Activated T-helper 1 cell treated with Interleukin-2 at 50 U/mL for 16 hours (primary cell): ENCODE measurements around the gene NTNG1.

Experiments
- DNase-seq: peaks from one replicate; pipeline ENCODE4 v3.0.0-alpha.2; 2020; ENCODE audit warnings: low read depth

The NTNG1 gene

DNA sequence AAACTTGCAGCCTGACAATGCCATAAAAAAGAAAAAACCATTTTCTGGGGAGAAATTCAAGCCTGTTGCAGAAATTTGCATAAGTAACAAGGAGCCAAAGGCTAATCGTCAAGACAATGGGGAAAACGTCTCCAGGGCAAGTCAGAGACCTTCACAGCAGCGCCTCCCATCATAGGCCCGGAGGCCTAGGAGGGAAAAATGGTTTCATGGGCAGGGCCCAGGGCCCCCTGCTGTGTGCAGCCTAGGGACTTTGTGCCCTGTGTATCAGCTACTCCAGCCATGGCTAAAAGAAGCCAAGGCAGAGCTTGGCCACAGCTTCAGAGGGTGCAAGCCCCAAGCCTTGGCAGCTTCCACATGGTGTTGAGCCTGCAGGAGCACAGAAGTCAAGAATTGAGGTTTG lies 369.5 kb downstream of the NTNG1 start:
- no peak for DNase-seq

DNA sequence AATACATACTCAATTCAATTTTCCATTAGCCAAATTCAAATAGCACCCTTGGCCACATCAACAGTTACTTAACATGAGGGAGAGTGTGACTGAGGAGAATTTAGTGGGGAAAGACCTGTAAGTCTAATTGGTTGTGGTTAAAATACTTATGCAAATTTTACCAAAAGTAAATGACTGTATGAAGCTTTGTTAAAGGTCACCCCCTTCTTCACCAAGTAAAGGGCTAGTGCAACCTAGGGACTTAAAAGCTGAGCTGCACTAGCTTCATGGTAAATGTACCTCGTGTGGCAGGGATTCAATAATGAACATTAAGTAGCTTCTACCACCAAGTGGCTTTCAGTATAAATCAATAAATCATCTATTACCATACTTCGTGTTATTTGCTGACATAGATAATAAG lies 372.0 kb downstream of the NTNG1 start:
- DNase-seq = no peak

- DNase-seq = no peak
Observed at GRCh38 chr1:107514841-107515240, 374.0 kb downstream of the NTNG1 start.

GRCh38 chr1:107515702-107516101 lies 374.9 kb downstream of the NTNG1 start:
- no peak for DNase-seq

DNA sequence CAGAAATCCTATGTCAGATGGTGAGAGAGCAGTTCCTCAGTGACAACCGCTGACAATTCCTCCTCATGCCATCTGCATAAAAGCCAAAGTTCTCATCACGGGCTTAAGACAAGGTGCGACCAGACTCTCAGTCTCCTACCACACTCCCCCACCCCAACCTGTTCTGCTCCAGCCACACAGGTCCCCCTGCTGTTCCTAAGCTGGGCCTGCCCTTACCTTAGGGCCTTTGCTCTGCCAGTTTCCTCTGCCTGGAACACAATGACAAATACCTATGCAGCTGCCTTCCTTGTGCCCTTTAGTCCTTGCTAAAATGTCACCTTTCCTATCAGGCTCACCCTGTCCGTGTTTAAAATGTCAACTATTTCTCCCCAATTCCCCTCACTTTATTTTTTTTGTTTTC lies 382.2 kb downstream of the NTNG1 start:
- DNase-seq = no peak

DNA sequence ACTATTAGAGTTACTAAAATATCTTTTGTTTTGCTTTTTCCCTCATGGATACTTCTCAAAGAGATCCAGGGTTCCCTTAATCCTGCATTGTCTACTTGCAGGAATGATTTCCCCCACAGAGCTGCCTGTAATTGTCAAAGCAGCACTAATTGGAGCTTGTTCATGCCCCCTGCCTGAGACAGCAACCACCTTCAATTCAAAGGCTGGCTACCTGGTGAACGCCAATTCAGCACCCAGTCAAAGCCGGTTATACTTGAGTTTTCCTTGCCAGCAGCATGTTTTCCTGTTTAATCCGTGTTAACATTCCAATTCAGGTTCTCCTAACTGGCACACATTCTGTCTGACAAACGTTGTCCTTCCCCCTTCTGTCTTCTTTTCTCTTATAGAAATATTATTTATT lies 382.9 kb downstream of the NTNG1 start:
- DNase-seq = no peak

- no peak for DNase-seq
Observed at GRCh38 chr1:107524301-107524700, 383.5 kb downstream of the NTNG1 start.

- DNase-seq = no peak
Observed at GRCh38 chr1:107525145-107525544, 384.3 kb downstream of the NTNG1 start.

- no peak for DNase-seq
Observed at GRCh38 chr1:107525961-107526360, 385.1 kb downstream of the NTNG1 start.

DNA sequence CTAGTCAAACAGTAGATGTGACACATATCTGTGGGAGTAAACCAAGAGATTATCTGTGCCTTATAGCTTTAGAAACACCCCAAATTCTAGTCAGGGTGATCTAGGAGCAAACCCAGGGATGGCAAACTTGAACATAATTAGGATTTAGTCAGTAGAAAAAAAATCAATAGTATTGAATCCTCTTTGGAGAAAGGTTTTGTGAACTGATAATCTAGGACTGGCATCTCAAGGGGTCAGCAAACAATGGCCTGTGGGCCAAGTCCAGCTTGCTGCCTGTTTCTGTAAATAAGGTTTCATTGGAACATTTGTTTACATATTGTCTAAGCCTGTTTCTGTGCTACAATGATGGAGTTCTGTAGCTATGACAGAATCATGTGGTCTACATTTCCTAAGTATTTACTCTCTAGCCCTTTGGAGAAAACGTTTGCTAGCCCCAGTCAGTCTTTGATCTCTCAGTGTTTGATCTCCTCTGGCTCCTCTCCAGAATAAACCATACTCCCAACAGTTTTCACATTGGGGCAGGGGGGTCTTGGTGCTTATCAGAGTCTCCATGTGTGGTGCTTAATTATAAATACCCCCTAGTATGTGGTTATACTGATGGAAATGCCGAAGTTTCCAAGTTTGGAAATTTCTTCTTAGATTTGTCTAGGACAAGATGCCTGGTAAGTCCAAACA lies 385.8 kb downstream of the NTNG1 start:
- no peak for DNase-seq

GRCh38 chr1:107529511-107530149 lies 388.8 kb downstream of the NTNG1 start:
- DNase-seq = no peak

DNA sequence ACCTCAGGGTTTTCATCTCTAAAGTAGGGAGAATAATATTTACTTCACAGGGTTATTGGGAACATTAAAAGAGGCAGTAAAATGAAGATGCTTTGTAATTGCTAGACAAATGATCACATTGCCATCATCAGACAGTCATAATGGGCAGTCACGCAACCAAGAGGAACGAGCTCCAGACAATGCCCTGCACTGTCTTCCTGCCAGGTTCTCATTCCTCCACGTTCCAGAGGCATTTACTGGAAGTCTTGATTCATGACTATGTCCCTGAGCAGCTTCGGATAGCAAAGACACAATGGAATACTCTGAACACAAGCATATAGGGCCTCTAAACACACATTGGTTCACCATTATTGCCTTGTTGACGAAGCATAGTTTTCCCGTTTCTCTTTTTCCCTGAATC lies 389.7 kb downstream of the NTNG1 start:
- DNase-seq = no peak

GRCh38 chr1:107531065-107531908 lies 390.4 kb downstream of the NTNG1 start:
- no peak for DNase-seq

- no peak for DNase-seq
Observed at GRCh38 chr1:107532318-107532717, 391.5 kb downstream of the NTNG1 start.
